ENCODE measurements around the gene FAU.

FAU gene

GRCh38 chr11:65135633-65136145 is 13.8 kb upstream of the FAU start:
- DNase-seq (ENCODE audit: low spot score): no peak

- peak; percentile 97 for DNase-seq (ENCODE audit: low spot score)
Observed at GRCh38 chr11:65134952-65135632, 13.2 kb upstream of the FAU start.

GRCh38 chr11:65134240-65134951 is 12.5 kb upstream of the FAU start, which contains the start of gene SYVN1:
Gene SYVN1 (minus strand): TSS chr11:65134519. CDS start chr11:65133601, 918 bp downstream.
- peak; percentile 76 for DNase-seq (ENCODE audit: low spot score)

- no peak for DNase-seq (ENCODE audit: low spot score)
Observed at GRCh38 chr11:65133724-65134123, 11.8 kb upstream of the FAU start.

- DNase-seq (ENCODE audit: low spot score): no peak
Observed at GRCh38 chr11:65132988-65133700, 11.2 kb upstream of the FAU start.

GRCh38 chr11:65132238-65132987 is 10.5 kb upstream of the FAU start:
- no peak for DNase-seq (ENCODE audit: low spot score)

GRCh38 chr11:65131895-65132237 is 9.9 kb upstream of the FAU start:
- DNase-seq (ENCODE audit: low spot score): no peak

GRCh38 chr11:65131417-65131776 is 9.5 kb upstream of the FAU start:
- no peak for DNase-seq (ENCODE audit: low spot score)

- no peak for DNase-seq (ENCODE audit: low spot score)
Observed at GRCh38 chr11:65130631-65131416, 8.9 kb upstream of the FAU start.

- no peak for DNase-seq (ENCODE audit: low spot score)
Observed at GRCh38 chr11:65129649-65130441, 7.9 kb upstream of the FAU start.

GRCh38 chr11:65128182-65129145 is 6.5 kb upstream of the FAU start:
- DNase-seq (ENCODE audit: low spot score): no peak

GRCh38 chr11:65127473-65128181 is 5.7 kb upstream of the FAU start:
- DNase-seq (ENCODE audit: low spot score): no peak

GRCh38 chr11:65126624-65127274 is 4.8 kb upstream of the FAU start:
- no peak for DNase-seq (ENCODE audit: low spot score)

GRCh38 chr11:65125197-65126056 is 3.5 kb upstream of the FAU start:
- DNase-seq (ENCODE audit: low spot score): no peak

GRCh38 chr11:65124480-65125196 is 2.7 kb upstream of the FAU start:
- no peak for DNase-seq (ENCODE audit: low spot score)

GRCh38 chr11:65121447-65121864 is 478 bp downstream of the FAU start:
- no peak for DNase-seq (ENCODE audit: low spot score)

GRCh38 chr11:65120831-65121230 is 1.1 kb downstream of the FAU start:
- no peak for DNase-seq (ENCODE audit: low spot score)
